Measurements from ENCODE around the gene TSPAN18. TPM values are rescaled to one million over a fixed set of nuclear protein-coding genes. Genes with fewer than 3 reads are reported as not detected.

Gene TSPAN18
- total and polyA plus RNA-seq, 11 donors, result 40.0 to 151 (median 74.9) TPM

- no peaks in the 10 kb centered on the region for H3K36me3 ChIP-seq
- ATAC-seq (no peak), DNase-seq (no peak)
- no peak overlapping the region for H3K4me3 ChIP-seq
- no peaks in the 10 kb centered on the region for H3K27me3 ChIP-seq
- no peak overlapping the region for H3K27ac ChIP-seq
- peaks cover 0 to 1% (median 0%) of the 10 kb centered on the region in 12 donors for H3K4me1 ChIP-seq
- H3K9me3 ChIP-seq, result no peaks in the 10 kb centered on the region
- TF ChIP-seq POLR2A (IDR thresholded peaks at IDR 0.05), result no peak
- intact Hi-C loops (cut with DNase I), result no loop called here
- 86 to 95% (median 89%) methylated on average over 3 of the region's 3 CpGs for WGBS, 4 donors
These were observed 235.7 kb downstream of the TSPAN18 start for GRCh38 chr11:44962464-44962863.

GRCh38 chr11:44963136-44963535, 236.4 kb downstream of the TSPAN18 start:
- TF ChIP-seq POLR2A (IDR thresholded peaks at IDR 0.05) (no peak), CTCF (IDR thresholded peaks at IDR 0.05) (no peak)
- no peak overlapping the region for H3K4me3 ChIP-seq
- H3K27me3 ChIP-seq, result no peaks in the 10 kb centered on the region
- intact Hi-C loops (cut with DNase I), result no loop called here
- ATAC-seq, result no peak
- WGBS, 4 donors, result 74 to 86% (median 83%) methylated on average over 3 to 7 of the region's 7 CpGs
- no peaks in the 10 kb centered on the region for H3K36me3 ChIP-seq
- H3K27ac ChIP-seq, result no peak overlapping the region
- no peaks in the 10 kb centered on the region for H3K9me3 ChIP-seq
- H3K4me1 ChIP-seq, result no peaks in the 10 kb centered on the region
- DNase-seq, result no peak

GRCh38 chr11:44963948-44964347, 237.2 kb downstream of the TSPAN18 start:
- 87 to 97% (median 96%) methylated on average over 5 of the region's 5 CpGs for WGBS, 4 donors
- no peaks in the 10 kb centered on the region for H3K4me1 ChIP-seq
- no peaks in the 10 kb centered on the region for H3K9me3 ChIP-seq
- intact Hi-C loops (cut with DNase I), result no loop called here
- ATAC-seq (no peak), DNase-seq (no peak)
- TF ChIP-seq POLR2A (IDR thresholded peaks at IDR 0.05) (no peak), CTCF (IDR thresholded peaks at IDR 0.05) (no peak)
- no peaks in the 10 kb centered on the region for H3K27me3 ChIP-seq
- no peaks in the 10 kb centered on the region for H3K36me3 ChIP-seq
- no peak overlapping the region for H3K27ac ChIP-seq
- no peak overlapping the region for H3K4me3 ChIP-seq

GRCh38 chr11:44964526-44965209, 237.9 kb downstream of the TSPAN18 start:
- DNase-seq (no peak), ATAC-seq (no peak)
- H3K36me3 ChIP-seq, result no peaks in the 10 kb centered on the region
- H3K27me3 ChIP-seq, result no peaks in the 10 kb centered on the region
- intact Hi-C loops (cut with DNase I), result no loop called here
- no peaks in the 10 kb centered on the region for H3K4me1 ChIP-seq
- WGBS, 4 donors, result 85 to 86% (median 86%) methylated on average over 7 to 9 of the region's 9 CpGs
- H3K27ac ChIP-seq, result no peak overlapping the region
- no peak overlapping the region for H3K4me3 ChIP-seq
- H3K9me3 ChIP-seq, result no peaks in the 10 kb centered on the region
- no peak for TF ChIP-seq POLR2A (IDR thresholded peaks at IDR 0.05)
- TF ChIP-seq CTCF (IDR thresholded peaks at IDR 0.05), result no peak

GRCh38 chr11:44966694-44967093, 239.9 kb downstream of the TSPAN18 start:
- Histone ChIP-seq H3K9me3 (no peaks in the 10 kb centered on the region), H3K27me3 (no peaks in the 10 kb centered on the region), H3K36me3 (no peaks in the 10 kb centered on the region), H3K4me3 (no peak overlapping the region), H3K27ac (no peak overlapping the region), H3K4me1 (peaks cover 0 to 7% (median 0%) of the 10 kb centered on the region in 12 donors)
- DNase-seq (no peak), ATAC-seq (no peak)
- TF ChIP-seq CTCF (IDR thresholded peaks at IDR 0.05) (no peak), POLR2A (IDR thresholded peaks at IDR 0.05) (no peak)
- intact Hi-C loops (cut with DNase I), result no loop called here
- 82 to 92% (median 86%) methylated on average over 6 of the region's 6 CpGs for WGBS, 4 donors
